ENCODE measurements around the gene ZNF180. TPM values are rescaled to one million over a fixed set of nuclear protein-coding genes. Genes with fewer than 3 reads are reported as not detected.
"Not testable (repeated sequence)": the region's sequence is repeated elsewhere in the genome, so short reads cannot be mapped to it uniquely, and the experiment has no call there.

ZNF180 gene
- total RNA-seq, 1 donor: 9.4 TPM

DNA sequence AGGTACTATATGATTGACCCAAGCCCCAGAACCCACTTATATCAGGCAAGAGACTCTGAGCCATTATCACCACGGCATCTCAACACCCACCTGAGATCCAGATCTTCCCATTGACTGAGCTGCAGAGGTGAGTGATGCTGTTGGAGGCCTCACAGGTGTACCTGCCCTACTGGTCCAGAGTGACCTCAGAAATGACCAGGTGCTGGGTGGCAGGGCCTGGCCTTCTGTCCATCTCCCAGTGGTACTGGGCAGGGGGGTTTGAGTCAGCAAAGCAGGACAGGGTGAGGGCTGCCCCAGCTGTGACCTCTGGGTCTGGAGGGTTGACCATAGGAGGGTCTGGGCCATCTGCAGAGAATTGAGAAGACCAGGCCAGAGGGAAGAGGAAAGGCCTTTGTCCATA is 42.3 kb upstream of the ZNF180 start:
- no peak overlapping the region for H3K4me3 ChIP-seq (ENCODE audit: insufficient read depth, low read length)
- H3K36me3 ChIP-seq (ENCODE audit: insufficient read depth, low read length): no peaks in the 10 kb centered on the region
- H2AFZ ChIP-seq (ENCODE audit: low read length): no peak overlapping the region
- no peaks in the 10 kb centered on the region for H3K4me1 ChIP-seq (ENCODE audit: insufficient read depth, low read length)
- no peak overlapping the region for H3K27ac ChIP-seq (ENCODE audit: low read depth, low read length)
- H3K4me2 ChIP-seq (ENCODE audit: insufficient read depth, low read length): no peak overlapping the region
- peaks cover 6% of the 10 kb centered on the region for H3K27me3 ChIP-seq (ENCODE audit: insufficient read depth, low read length)
- H3K9me3 ChIP-seq (ENCODE audit: low read depth, low read length): no peaks in the 10 kb centered on the region
- no peaks in the 10 kb centered on the region for H3K79me2 ChIP-seq (ENCODE audit: insufficient read depth, low read length)
- TF ChIP-seq, protein P1, sequence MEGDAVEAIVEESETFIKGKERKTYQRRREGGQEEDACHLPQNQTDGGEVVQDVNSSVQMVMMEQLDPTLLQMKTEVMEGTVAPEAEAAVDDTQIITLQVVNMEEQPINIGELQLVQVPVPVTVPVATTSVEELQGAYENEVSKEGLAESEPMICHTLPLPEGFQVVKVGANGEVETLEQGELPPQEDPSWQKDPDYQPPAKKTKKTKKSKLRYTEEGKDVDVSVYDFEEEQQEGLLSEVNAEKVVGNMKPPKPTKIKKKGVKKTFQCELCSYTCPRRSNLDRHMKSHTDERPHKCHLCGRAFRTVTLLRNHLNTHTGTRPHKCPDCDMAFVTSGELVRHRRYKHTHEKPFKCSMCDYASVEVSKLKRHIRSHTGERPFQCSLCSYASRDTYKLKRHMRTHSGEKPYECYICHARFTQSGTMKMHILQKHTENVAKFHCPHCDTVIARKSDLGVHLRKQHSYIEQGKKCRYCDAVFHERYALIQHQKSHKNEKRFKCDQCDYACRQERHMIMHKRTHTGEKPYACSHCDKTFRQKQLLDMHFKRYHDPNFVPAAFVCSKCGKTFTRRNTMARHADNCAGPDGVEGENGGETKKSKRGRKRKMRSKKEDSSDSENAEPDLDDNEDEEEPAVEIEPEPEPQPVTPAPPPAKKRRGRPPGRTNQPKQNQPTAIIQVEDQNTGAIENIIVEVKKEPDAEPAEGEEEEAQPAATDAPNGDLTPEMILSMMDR (IDR thresholded peaks at IDR 0.05; ENCODE audit: extremely low read depth, low read depth, low read length): no peak
- DNase-seq (ENCODE audit: insufficient read length, low spot score, missing footprints): no peak
- no peaks in the 10 kb centered on the region for H4K20me1 ChIP-seq (ENCODE audit: insufficient read depth, low read length)

- H2AFZ ChIP-seq (ENCODE audit: low read length): no peak overlapping the region
- no peaks in the 10 kb centered on the region for H4K20me1 ChIP-seq (ENCODE audit: insufficient read depth, low read length)
- no peak overlapping the region for H3K27ac ChIP-seq (ENCODE audit: low read depth, low read length)
- no peak overlapping the region for H3K4me3 ChIP-seq (ENCODE audit: insufficient read depth, low read length)
- no peaks in the 10 kb centered on the region for H3K4me1 ChIP-seq (ENCODE audit: insufficient read depth, low read length)
- no peaks in the 10 kb centered on the region for H3K79me2 ChIP-seq (ENCODE audit: insufficient read depth, low read length)
- DNase-seq (ENCODE audit: insufficient read length, low spot score, missing footprints): no peak
- no peaks in the 10 kb centered on the region for H3K36me3 ChIP-seq (ENCODE audit: insufficient read depth, low read length)
- no peak overlapping the region for H3K4me2 ChIP-seq (ENCODE audit: insufficient read depth, low read length)
- no peaks in the 10 kb centered on the region for H3K9me3 ChIP-seq (ENCODE audit: low read depth, low read length)
- peaks cover 5% of the 10 kb centered on the region for H3K27me3 ChIP-seq (ENCODE audit: insufficient read depth, low read length)
- TF ChIP-seq, protein P1 (IDR thresholded peaks at IDR 0.05; ENCODE audit: extremely low read depth, low read depth, low read length): no peak
These were observed 40.4 kb upstream of the ZNF180 start for GRCh38 chr19:44540736-44541135.

DNA sequence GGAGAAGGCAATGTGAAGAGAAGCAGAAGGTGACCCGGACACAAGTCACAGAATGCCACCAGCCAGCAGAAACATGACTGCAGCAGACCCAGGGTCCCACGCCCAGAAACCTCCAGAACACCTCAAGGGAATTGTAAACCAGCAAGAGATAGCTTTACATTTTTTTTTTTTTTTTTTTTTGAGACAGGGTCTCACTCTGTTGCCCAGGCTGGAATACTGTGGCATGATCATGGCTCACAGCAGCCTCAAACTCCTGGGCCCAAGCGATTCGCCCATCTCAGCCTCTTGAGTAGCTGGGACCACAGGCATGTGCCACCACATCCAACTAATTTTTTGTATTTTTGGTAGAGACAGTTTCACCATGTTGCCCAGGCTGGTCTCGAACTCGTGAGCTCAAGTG is 39.7 kb upstream of the ZNF180 start:
- Histone ChIP-seq H3K27ac (ENCODE audit: low read depth, low read length) (no peak overlapping the region), H3K4me2 (ENCODE audit: insufficient read depth, low read length) (no peak overlapping the region), H3K4me1 (ENCODE audit: insufficient read depth, low read length) (no peaks in the 10 kb centered on the region), H3K9me3 (ENCODE audit: low read depth, low read length) (no peaks in the 10 kb centered on the region), H3K79me2 (ENCODE audit: insufficient read depth, low read length) (no peaks in the 10 kb centered on the region), H3K36me3 (ENCODE audit: insufficient read depth, low read length) (no peaks in the 10 kb centered on the region), H3K4me3 (ENCODE audit: insufficient read depth, low read length) (no peak overlapping the region), H2AFZ (ENCODE audit: low read length) (no peak overlapping the region), H3K27me3 (ENCODE audit: insufficient read depth, low read length) (peaks cover 5% of the 10 kb centered on the region), H4K20me1 (ENCODE audit: insufficient read depth, low read length) (no peaks in the 10 kb centered on the region)
- TF ChIP-seq, protein P1 (IDR thresholded peaks at IDR 0.05; ENCODE audit: extremely low read depth, low read depth, low read length): no peak
- no peak for DNase-seq (ENCODE audit: insufficient read length, low spot score, missing footprints)

- no peak overlapping the region for H2AFZ ChIP-seq (ENCODE audit: low read length)
- H3K4me2 ChIP-seq (ENCODE audit: insufficient read depth, low read length): no peak overlapping the region
- no peak for DNase-seq (ENCODE audit: insufficient read length, low spot score, missing footprints)
- no peaks in the 10 kb centered on the region for H3K79me2 ChIP-seq (ENCODE audit: insufficient read depth, low read length)
- TF ChIP-seq, protein P1 (IDR thresholded peaks at IDR 0.05; ENCODE audit: extremely low read depth, low read depth, low read length): no peak
- H3K9me3 ChIP-seq (ENCODE audit: low read depth, low read length): no peaks in the 10 kb centered on the region
- H4K20me1 ChIP-seq (ENCODE audit: insufficient read depth, low read length): no peaks in the 10 kb centered on the region
- H3K36me3 ChIP-seq (ENCODE audit: insufficient read depth, low read length): no peaks in the 10 kb centered on the region
- peaks cover 5% of the 10 kb centered on the region for H3K27me3 ChIP-seq (ENCODE audit: insufficient read depth, low read length)
- H3K4me3 ChIP-seq (ENCODE audit: insufficient read depth, low read length): no peak overlapping the region
- H3K4me1 ChIP-seq (ENCODE audit: insufficient read depth, low read length): no peaks in the 10 kb centered on the region
- H3K27ac ChIP-seq (ENCODE audit: low read depth, low read length): no peak overlapping the region
These were observed 39.0 kb upstream of the ZNF180 start for GRCh38 chr19:44539236-44539826.

DNA sequence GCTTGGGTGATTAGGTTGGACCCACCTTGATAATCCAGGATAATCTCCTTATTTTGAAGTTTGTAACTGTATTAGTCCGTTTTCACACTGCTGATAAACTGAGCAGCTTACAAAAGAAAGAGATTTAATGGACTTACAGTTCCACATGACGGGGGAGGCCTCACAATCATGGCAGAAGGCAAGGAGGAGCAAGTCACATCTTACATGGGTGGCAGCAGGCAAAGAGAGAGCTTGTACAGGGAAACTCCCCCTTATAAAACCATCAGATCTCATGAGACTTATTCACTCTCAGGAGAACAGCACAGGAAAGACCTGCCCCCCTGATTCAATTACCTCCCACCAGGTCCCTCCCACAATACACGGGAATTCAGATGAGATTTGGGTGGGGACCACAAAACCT is 35.0 kb upstream of the ZNF180 start:
- H3K27me3 ChIP-seq (ENCODE audit: insufficient read depth, low read length); H3K36me3 ChIP-seq (ENCODE audit: insufficient read depth, low read length); H3K27ac ChIP-seq (ENCODE audit: low read depth, low read length); H3K9me3 ChIP-seq (ENCODE audit: low read depth, low read length); H3K79me2 ChIP-seq (ENCODE audit: insufficient read depth, low read length); H4K20me1 ChIP-seq (ENCODE audit: insufficient read depth, low read length); H3K4me2 ChIP-seq (ENCODE audit: insufficient read depth, low read length); DNase-seq (ENCODE audit: insufficient read length, low spot score, missing footprints); H3K4me1 ChIP-seq (ENCODE audit: insufficient read depth, low read length); H2AFZ ChIP-seq (ENCODE audit: low read length); H3K4me3 ChIP-seq (ENCODE audit: insufficient read depth, low read length): not testable (repeated sequence)
